Gastroesophageal sphincter (tissue), 4 donors: ENCODE results near the gene RALA. TPM values are rescaled to one million over a fixed set of nuclear protein-coding genes. Genes with fewer than 3 reads are reported as not detected.

Experiments
- ATAC-seq: fragments of 150-250 bp; one replicate; pipeline ENCODE4 v1.9.1; 2016; ENCODE audit warnings: mild to moderate bottlenecking, moderate library complexity
- H3K27ac ChIP-seq, 4 donors: fragments of 200-600 bp; sonication (generic) in 3 of 4; 1 replicate in 3 of 4; 2 replicates in 1 of 4; pipeline ENCODE4 v1.5.1; 2016 to 2019
- H3K27me3 ChIP-seq: fragments of 200-600 bp; sonication (generic); one replicate; pipeline ENCODE4 v1.5.1; 2019
- H3K36me3 ChIP-seq, 2 donors: fragments of 200-600 bp; sonication (generic); one replicate each; pipeline ENCODE4 v1.5.1; 2019; ENCODE audit warnings: control low read depth in 1 of 2
- H3K4me1 ChIP-seq, 3 donors: fragments of 200-600 bp; sonication (generic); 1 replicate in 2 of 3; 2 replicates in 1 of 3; pipeline ENCODE4 v1.5.1; 2016 to 2019; ENCODE audit warnings: control low read depth in 2 of 3
- H3K4me3 ChIP-seq, 2 donors: fragments of 200-600 bp; sonication (generic); one replicate each; pipeline ENCODE4 v1.5.1; 2019; ENCODE audit warnings: mild to moderate bottlenecking in 1 of 2, moderate library complexity in 1 of 2
- H3K9me3 ChIP-seq, 3 donors: fragments of 200-600 bp; sonication (generic); one replicate each; pipeline ENCODE4 v1.5.1; 2017 to 2019; ENCODE audit warnings: control low read depth in 2 of 3
- EP300 ChIP-seq: sonication (generic); formaldehyde crosslinking; IDR thresholded peaks from one replicate; pipeline ENCODE4 v1.6.1; 2017; ENCODE audit warnings: antibody characterized with exemption, mild to moderate bottlenecking
- POLR2A ChIP-seq, 2 donors: fragments of 450-650 bp; IDR thresholded peaks; one replicate each; pipeline ENCODE4 v1.6.1; 2017; ENCODE audit warnings: antibody characterized with exemption in 2 of 2, mild to moderate bottlenecking in 2 of 2, moderate library complexity in 1 of 2
- POLR2AphosphoS5 ChIP-seq: sonication (generic); formaldehyde crosslinking; IDR thresholded peaks from one replicate; pipeline ENCODE4 v1.6.1; 2017; ENCODE audit warnings: antibody characterized with exemption
- WGBS, 2 donors: methylation state at CpG; one replicate each; pipeline ENCODE4 v1.1.5; 2018; ENCODE audit warnings: low coverage in 1 of 2; 5-methylcytosine and 5-hydroxymethylcytosine counted together
- total RNA-seq, 4 donors: library from RNA; depleted of rRNA; stranded (reverse); fragments of >200 nt; gene quantifications; one replicate each; pipeline ENCODE4 v1.1.0, GENCODE V29; 2016
- TF ChIP-seq, protein P1 (sequence below), 4 experiments: fragments of 200-600 bp in 2 of 4; fragments of 450-650 bp in 2 of 4; sonication (generic) in 1 of 4; IDR thresholded peaks; one replicate each; pipeline ENCODE4 v1.5.1; 2017 to 2019; ENCODE audit warnings: antibody characterized with exemption in 4 of 4, mild to moderate bottlenecking in 2 of 4, moderate library complexity in 2 of 4

Gene RALA
- total RNA-seq, 4 donors from 2014 or later = 16.6 to 30.7 (median 21.0) TPM

DNA sequence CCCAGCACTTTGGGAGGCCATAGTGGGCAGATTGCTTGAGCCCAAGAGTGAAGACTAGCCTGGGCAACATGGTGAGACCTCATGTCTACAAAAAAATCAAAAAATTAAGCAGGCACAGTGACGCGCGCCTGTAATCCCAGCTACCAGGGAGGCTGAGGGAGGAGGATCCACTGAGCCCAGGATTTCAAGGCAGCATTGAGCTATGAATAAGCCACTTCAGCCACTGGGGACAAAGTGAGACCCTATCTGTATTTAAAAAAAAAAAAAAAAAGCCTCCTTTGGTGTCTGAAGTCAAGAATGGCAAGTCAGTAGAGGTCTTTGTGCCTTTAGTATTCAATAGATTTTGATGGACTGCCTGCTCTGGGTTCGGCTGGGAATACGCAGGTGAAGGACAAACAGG is 85.7 kb downstream of the RALA start:
- 77 to 94% methylated on average over 3 to 5 of the region's 5 CpGs for WGBS, 2 donors
- Histone ChIP-seq H3K36me3 (peaks cover 0 to 25% of the 10 kb centered on the region in 2 donors), H3K4me3 (no peak overlapping the region), H3K9me3 (peaks cover 0 to 11% (median 0%) of the 10 kb centered on the region in 3 donors), H3K4me1 (peaks cover 0 to 13% (median 2%) of the 10 kb centered on the region in 3 donors), H3K27ac (no peak overlapping the region), H3K27me3 (no peaks in the 10 kb centered on the region)
- no peak for ATAC-seq
- TF ChIP-seq, protein P1, sequence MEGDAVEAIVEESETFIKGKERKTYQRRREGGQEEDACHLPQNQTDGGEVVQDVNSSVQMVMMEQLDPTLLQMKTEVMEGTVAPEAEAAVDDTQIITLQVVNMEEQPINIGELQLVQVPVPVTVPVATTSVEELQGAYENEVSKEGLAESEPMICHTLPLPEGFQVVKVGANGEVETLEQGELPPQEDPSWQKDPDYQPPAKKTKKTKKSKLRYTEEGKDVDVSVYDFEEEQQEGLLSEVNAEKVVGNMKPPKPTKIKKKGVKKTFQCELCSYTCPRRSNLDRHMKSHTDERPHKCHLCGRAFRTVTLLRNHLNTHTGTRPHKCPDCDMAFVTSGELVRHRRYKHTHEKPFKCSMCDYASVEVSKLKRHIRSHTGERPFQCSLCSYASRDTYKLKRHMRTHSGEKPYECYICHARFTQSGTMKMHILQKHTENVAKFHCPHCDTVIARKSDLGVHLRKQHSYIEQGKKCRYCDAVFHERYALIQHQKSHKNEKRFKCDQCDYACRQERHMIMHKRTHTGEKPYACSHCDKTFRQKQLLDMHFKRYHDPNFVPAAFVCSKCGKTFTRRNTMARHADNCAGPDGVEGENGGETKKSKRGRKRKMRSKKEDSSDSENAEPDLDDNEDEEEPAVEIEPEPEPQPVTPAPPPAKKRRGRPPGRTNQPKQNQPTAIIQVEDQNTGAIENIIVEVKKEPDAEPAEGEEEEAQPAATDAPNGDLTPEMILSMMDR (IDR thresholded peaks at IDR 0.05) = no peak
- TF ChIP-seq POLR2AphosphoS5 (no peak), POLR2A (IDR thresholded peaks at IDR 0.05) (no peak), EP300 (no peak)

DNA sequence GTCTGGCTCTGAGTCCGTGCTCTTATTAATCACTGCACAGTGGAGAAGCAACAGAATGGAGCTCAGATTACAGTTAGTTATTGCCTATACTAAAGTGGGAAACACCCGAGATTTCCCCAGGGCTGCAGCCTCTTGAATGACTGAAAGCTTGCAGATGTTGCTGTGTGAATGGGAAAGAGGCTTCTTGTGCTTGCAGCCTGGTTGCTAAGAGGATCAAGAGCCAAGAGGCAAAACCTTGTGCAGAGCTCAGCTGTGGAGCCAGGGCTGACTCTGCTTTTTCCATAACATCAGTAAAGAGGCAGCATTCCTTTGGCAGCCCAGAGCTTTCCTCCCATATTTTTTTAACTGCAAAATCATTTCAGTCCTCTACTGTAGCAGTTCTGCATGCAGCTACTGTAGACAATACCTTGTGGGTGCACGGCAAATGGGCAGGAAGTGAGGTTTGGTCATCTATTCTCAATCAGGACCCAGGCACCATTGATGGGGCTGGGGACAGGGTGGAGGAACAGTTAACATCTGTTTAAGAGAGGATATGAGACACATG is 86.5 kb downstream of the RALA start:
- ATAC-seq = no peak
- 5 to 13% methylated on average over 2 to 3 of the region's 3 CpGs for WGBS, 2 donors
- peaks cover 0 to 13% (median 2%) of the 10 kb centered on the region in 3 donors for H3K4me1 ChIP-seq
- TF ChIP-seq, protein P1 (IDR thresholded peaks at IDR 0.05) = no peak
- TF ChIP-seq POLR2AphosphoS5 (no peak), POLR2A (IDR thresholded peaks at IDR 0.05) (no peak), EP300 (no peak)
- no peak overlapping the region for H3K27ac ChIP-seq
- H3K36me3 ChIP-seq = peaks cover 0 to 18% of the 10 kb centered on the region in 2 donors
- no peak overlapping the region for H3K4me3 ChIP-seq
- no peaks in the 10 kb centered on the region for H3K27me3 ChIP-seq
- peaks cover 0 to 19% (median 5%) of the 10 kb centered on the region in 3 donors for H3K9me3 ChIP-seq

DNA sequence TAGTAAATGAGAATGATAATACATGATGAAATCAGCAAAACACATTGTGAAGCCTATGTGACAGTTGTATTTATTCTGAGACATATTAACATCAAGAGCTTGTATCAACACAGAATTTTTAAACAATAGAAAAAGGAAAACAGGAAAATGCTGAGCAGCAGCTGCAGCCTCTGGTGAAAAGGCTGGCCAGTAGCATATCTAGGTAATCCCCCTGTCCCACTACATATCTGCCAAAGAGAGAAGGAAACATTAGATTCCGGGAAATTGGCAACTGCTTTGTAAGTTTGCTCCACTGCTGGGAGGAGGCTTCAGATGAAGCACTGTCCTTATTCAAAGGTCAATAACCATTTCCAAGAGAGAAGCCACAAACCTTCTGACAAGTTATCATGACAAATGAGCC is 89.4 kb downstream of the RALA start:
- no peaks in the 10 kb centered on the region for H3K27me3 ChIP-seq
- peaks cover 0 to 29% (median 5%) of the 10 kb centered on the region in 3 donors for H3K9me3 ChIP-seq
- no peaks in the 10 kb centered on the region for H3K36me3 ChIP-seq
- no peak overlapping the region for H3K4me3 ChIP-seq
- 23 to 89% methylated on average over 1 of the region's 1 CpG for WGBS, 2 donors
- peaks cover 0 to 13% (median 2%) of the 10 kb centered on the region in 3 donors for H3K4me1 ChIP-seq
- no peak overlapping the region for H3K27ac ChIP-seq
- ATAC-seq = no peak
- TF ChIP-seq, protein P1 (IDR thresholded peaks at IDR 0.05) = no peak
- TF ChIP-seq POLR2A (IDR thresholded peaks at IDR 0.05) = no peak
- no peak for TF ChIP-seq POLR2AphosphoS5
- no peak for TF ChIP-seq EP300

GRCh38 chr7:39714447-39715091 is 91.2 kb downstream of the RALA start:
- no peaks in the 10 kb centered on the region for H3K36me3 ChIP-seq
- peaks cover 0 to 10% (median under 1%) of the 10 kb centered on the region in 3 donors for H3K4me1 ChIP-seq
- H3K27ac ChIP-seq = no peak overlapping the region
- H3K27me3 ChIP-seq = no peaks in the 10 kb centered on the region
- ATAC-seq = no peak
- H3K9me3 ChIP-seq = peaks cover 0 to 29% (median 5%) of the 10 kb centered on the region in 3 donors
- TF ChIP-seq POLR2A (IDR thresholded peaks at IDR 0.05) = no peak
- no peak for TF ChIP-seq EP300
- no peak for TF ChIP-seq POLR2AphosphoS5
- TF ChIP-seq, protein P1 (IDR thresholded peaks at IDR 0.05) = no peak
- H3K4me3 ChIP-seq = no peak overlapping the region
- WGBS, 2 donors = 100% methylated on average over 1 of the region's 1 CpG

DNA sequence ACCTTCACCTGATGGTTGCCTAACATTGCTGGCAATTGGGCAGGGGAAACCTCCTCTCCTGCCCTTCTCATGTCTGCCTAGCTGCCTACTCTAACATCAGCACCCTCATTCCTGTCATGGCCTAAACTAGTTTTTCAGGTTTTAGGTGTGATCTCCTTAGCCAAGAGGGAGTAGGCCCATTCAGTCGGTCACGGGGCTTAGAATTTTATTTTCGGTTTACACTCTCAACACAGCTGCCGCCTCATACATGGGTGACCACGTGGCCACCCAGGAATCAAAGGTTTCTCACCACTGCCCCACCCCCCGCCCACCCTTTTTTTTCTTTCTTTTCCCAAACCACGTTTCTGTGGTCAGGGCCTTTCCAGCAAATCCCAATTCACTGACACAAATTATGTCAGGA is 97.2 kb downstream of the RALA start:
- Histone ChIP-seq H3K4me3 (no peak overlapping the region), H3K36me3 (no peaks in the 10 kb centered on the region), H3K27me3 (peaks cover 4% of the 10 kb centered on the region), H3K4me1 (no peaks in the 10 kb centered on the region), H3K27ac (no peak overlapping the region), H3K9me3 (peaks cover 0 to 2% (median 0%) of the 10 kb centered on the region in 3 donors)
- WGBS, 2 donors = 73 to 80% methylated on average over 7 of the region's 7 CpGs
- ATAC-seq = no peak
- TF ChIP-seq POLR2A (IDR thresholded peaks at IDR 0.05) (no peak), EP300 (no peak), POLR2AphosphoS5 (no peak)
- TF ChIP-seq, protein P1 (IDR thresholded peaks at IDR 0.05) = no peak
